Measurements from ENCODE around the gene PLPP1.

GRCh38 chr5:55384072-55384471, 150.7 kb downstream of the PLPP1 start:
- TF ChIP-seq POLR2A (IDR thresholded peaks at IDR 0.05; ENCODE audit: low read length) (no peak), GATA1 (IDR thresholded peaks at IDR 0.05; ENCODE audit: low read depth, low read length) (no peak)
